H9 (cell line): ENCODE data around the gene ARGFX. TPM values are rescaled to one million over a fixed set of nuclear protein-coding genes. Genes with fewer than 3 reads are reported as not detected.

Experiments used
- DNase-seq: peaks from one replicate; pipeline ENCODE4 v3.0.0-alpha.2; 2017
- H2AFZ ChIP-seq: one replicate; pipeline ENCODE4 v1.6.1; 2013; ENCODE audit warnings: mild to moderate bottlenecking, low read length, control low read depth, moderate library complexity
- H2AK5ac ChIP-seq: 2 replicates; pipeline ENCODE4 v1.6.1; 2013; ENCODE audit warnings: low read length, control low read depth, mixed read lengths; ENCODE audit not compliant: insufficient read length
- H2BK120ac ChIP-seq: one replicate; pipeline ENCODE4 v1.6.1; 2013; ENCODE audit warnings: low read depth, mild to moderate bottlenecking, low read length, control low read depth, inconsistent platforms; ENCODE audit not compliant: poor library complexity, severe bottlenecking
- H2BK12ac ChIP-seq: 2 replicates; pipeline ENCODE4 v1.6.1; 2013; ENCODE audit warnings: low read length, control low read depth, mixed read lengths, low read depth; ENCODE audit not compliant: insufficient read length
- H2BK15ac ChIP-seq: 2 replicates; pipeline ENCODE4 v1.6.1; 2013; ENCODE audit warnings: low read depth, low read length, control low read depth
- H2BK20ac ChIP-seq: one replicate; pipeline ENCODE4 v1.6.1; 2013; ENCODE audit warnings: low read depth, mild to moderate bottlenecking, low read length, control low read depth, inconsistent platforms; ENCODE audit not compliant: poor library complexity, severe bottlenecking
- H2BK5ac ChIP-seq: 2 replicates; pipeline ENCODE4 v1.6.1; 2013; ENCODE audit warnings: low read length, control low read depth, mixed read lengths; ENCODE audit not compliant: insufficient read length
- H3K14ac ChIP-seq: 2 replicates; pipeline ENCODE4 v1.6.1; 2013; ENCODE audit warnings: low read length, control low read depth; ENCODE audit not compliant: insufficient read depth
- H3K18ac ChIP-seq: 2 replicates; pipeline ENCODE4 v1.6.1; 2013; ENCODE audit warnings: low read depth, mild to moderate bottlenecking, mixed read lengths, low read length, control low read depth; ENCODE audit not compliant: insufficient read length
- H3K23ac ChIP-seq: 2 replicates; pipeline ENCODE4 v1.6.1; 2013; ENCODE audit warnings: low read length, control low read depth, mixed read lengths, low read depth; ENCODE audit not compliant: insufficient read length
- H3K23me2 ChIP-seq: 2 replicates; pipeline ENCODE4 v1.6.1; 2013; ENCODE audit warnings: low read depth, mild to moderate bottlenecking, mixed read lengths, low read length, control low read depth; ENCODE audit not compliant: insufficient read length, poor library complexity, severe bottlenecking
- H3K27ac ChIP-seq: 2 replicates; pipeline ENCODE4 v1.5.1; 2013; ENCODE audit warnings: low read length, control low read depth, mixed read lengths, low read depth; ENCODE audit not compliant: insufficient read length
- H3K27me3 ChIP-seq: 2 replicates; pipeline ENCODE4 v1.6.1; 2013; ENCODE audit warnings: low read length, control low read depth, inconsistent platforms; ENCODE audit not compliant: insufficient read depth
- H3K4ac ChIP-seq: 2 replicates; pipeline ENCODE4 v1.6.1; 2013; ENCODE audit warnings: low read depth, mild to moderate bottlenecking, control low read depth, inconsistent platforms, low read length, moderate library complexity
- H3K4me1 ChIP-seq: 2 replicates; pipeline ENCODE4 v1.6.1; 2013; ENCODE audit warnings: low read length, control low read depth, inconsistent platforms; ENCODE audit not compliant: insufficient read depth
- H3K4me2 ChIP-seq: 2 replicates; pipeline ENCODE4 v1.6.1; 2013; ENCODE audit warnings: low read length, control low read depth, mixed read lengths; ENCODE audit not compliant: insufficient read length, insufficient read depth
- H3K56ac ChIP-seq: 2 replicates; pipeline ENCODE4 v1.6.1; 2013; ENCODE audit warnings: low read depth, mild to moderate bottlenecking, mixed read lengths, low read length, control low read depth; ENCODE audit not compliant: insufficient read length
- H3K79me1 ChIP-seq: 2 replicates; pipeline ENCODE4 v1.6.1; 2013; ENCODE audit warnings: low read depth, mild to moderate bottlenecking, moderate library complexity, low read length, control low read depth, inconsistent platforms; ENCODE audit not compliant: insufficient read depth, poor library complexity, severe bottlenecking
- H3K79me2 ChIP-seq: 2 replicates; pipeline ENCODE4 v1.6.1; 2013; ENCODE audit warnings: low read length, control low read depth, inconsistent platforms; ENCODE audit not compliant: insufficient read depth
- H3K9ac ChIP-seq: 2 replicates; pipeline ENCODE4 v1.6.1; 2013; ENCODE audit warnings: low read length, control low read depth, mixed read lengths; ENCODE audit not compliant: insufficient read length; ENCODE audit errors: extremely low read depth
- H3K9me3 ChIP-seq: one replicate; pipeline ENCODE4 v1.6.1; 2013; ENCODE audit warnings: low read depth, low read length, inconsistent platforms; ENCODE audit not compliant: control insufficient read depth
- H3T11ph ChIP-seq: one replicate; pipeline ENCODE4 v1.6.1; 2013; ENCODE audit warnings: mild to moderate bottlenecking, low read length, control low read depth, inconsistent platforms
- H4K20me1 ChIP-seq: one replicate; pipeline ENCODE4 v1.6.1; 2013; ENCODE audit not compliant: control insufficient read depth, insufficient read length, insufficient read depth
- H4K5ac ChIP-seq: 2 replicates; pipeline ENCODE4 v1.6.1; 2013; ENCODE audit warnings: low read depth, mild to moderate bottlenecking, mixed read lengths, low read length, control low read depth; ENCODE audit not compliant: insufficient read length
- H4K8ac ChIP-seq: replicated peaks from 2 replicates; pipeline ENCODE4 v1.6.1; 2013; ENCODE audit warnings: low read length, control low read depth, mixed read lengths, low read depth; ENCODE audit not compliant: insufficient read length
- H4K91ac ChIP-seq: 2 replicates; pipeline ENCODE4 v1.6.1; 2013; ENCODE audit warnings: low read depth, mild to moderate bottlenecking, moderate library complexity, mixed read lengths, low read length, control low read depth; ENCODE audit not compliant: insufficient read length
- H3K27ac Mint-ChIP-seq, 3 experiments: 2 replicates in 2 of 3; 3 replicates in 1 of 3; pipeline ENCODE4 v1.8.0; 2020 to 2021; ENCODE audit warnings: mixed read lengths in 3 of 3, mild to moderate bottlenecking in 1 of 3, moderate library complexity in 1 of 3
- H3K27me3 Mint-ChIP-seq: 2 replicates; pipeline ENCODE4 v1.8.0; 2021; ENCODE audit warnings: low read depth, mild to moderate bottlenecking, moderate library complexity, mixed read lengths
- H3K36me3 Mint-ChIP-seq, 3 experiments: 2 replicates in 2 of 3; 3 replicates in 1 of 3; pipeline ENCODE4 v1.8.0; 2020 to 2021; ENCODE audit warnings: low read depth in 3 of 3, mixed read lengths in 3 of 3; ENCODE audit not compliant: insufficient read depth in 1 of 3
- H3K4me1 Mint-ChIP-seq, 2 experiments: 2 replicates each; pipeline ENCODE4 v1.8.0; 2020; ENCODE audit warnings: mixed read lengths in 2 of 2
- H3K4me3 Mint-ChIP-seq, 2 experiments: 2 replicates in 1 of 2; 3 replicates in 1 of 2; pipeline ENCODE4 v1.8.0; 2020 to 2021; ENCODE audit warnings: mild to moderate bottlenecking in 2 of 2, mixed read lengths in 2 of 2, moderate library complexity in 1 of 2
- H3K9me3 Mint-ChIP-seq, 2 experiments: 2 replicates in 1 of 2; 3 replicates in 1 of 2; pipeline ENCODE4 v1.8.0; 2020; ENCODE audit warnings: mild to moderate bottlenecking in 2 of 2, mixed read lengths in 2 of 2, moderate library complexity in 1 of 2
- WGBS: extraction: QIAGEN DNeasy Blood & Tissue Kit; methylation state at CpG from one replicate; pipeline ENCODE4 v1.1.7; 2013; ENCODE audit warnings: missing lambda C conversion rate, low lambda C conversion rate, mixed read lengths; ENCODE audit not compliant: insufficient read length; ENCODE audit errors: extremely low coverage; 5-methylcytosine and 5-hydroxymethylcytosine counted together
- total RNA-seq: library from RNA; stranded (reverse); gene quantifications from 2 replicates; pipeline ENCODE4 v1.2.1, GENCODE V29; 2021
- TF ChIP-seq, protein P1 (sequence below): fragments of 200-600 bp; sonication (generic); conservative IDR thresholded peaks from 3 replicates; pipeline ENCODE4 v1.8.0; 2021; ENCODE audit warnings: antibody characterized with exemption, mild to moderate bottlenecking

The ARGFX gene
- total RNA-seq, 1 experiment from 2014 or later: not detected

DNA sequence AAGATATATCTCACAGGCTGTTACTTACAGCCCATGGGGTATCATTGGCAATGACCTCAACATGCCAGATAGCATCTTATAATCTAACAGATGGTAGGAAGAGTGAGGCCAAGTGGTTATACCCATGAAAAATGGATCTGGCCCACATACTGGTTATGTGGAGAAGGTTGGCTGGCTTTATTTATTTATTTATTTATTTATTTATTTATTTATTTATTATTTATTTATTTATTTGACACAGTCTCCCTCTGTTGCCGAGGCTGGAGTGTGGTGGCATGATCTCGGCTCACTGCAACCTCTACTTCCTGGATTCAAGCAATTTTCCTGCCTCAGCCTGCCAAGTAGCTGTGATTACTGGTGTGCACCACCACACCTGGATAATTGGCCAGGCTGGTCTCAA is 37.0 kb downstream of the ARGFX start:
- H3K36me3 Mint-ChIP-seq: no peaks in the 10 kb centered on the region
- H3K56ac ChIP-seq: no peak overlapping the region
- no peaks in the 10 kb centered on the region for H3K23me2 ChIP-seq
- no peak overlapping the region for H2AFZ ChIP-seq
- H4K5ac ChIP-seq: no peak overlapping the region
- DNase-seq: no peak
- no peaks in the 10 kb centered on the region for H3K9me3 ChIP-seq
- H3K9me3 Mint-ChIP-seq: no peaks in the 10 kb centered on the region
- TF ChIP-seq, protein P1, sequence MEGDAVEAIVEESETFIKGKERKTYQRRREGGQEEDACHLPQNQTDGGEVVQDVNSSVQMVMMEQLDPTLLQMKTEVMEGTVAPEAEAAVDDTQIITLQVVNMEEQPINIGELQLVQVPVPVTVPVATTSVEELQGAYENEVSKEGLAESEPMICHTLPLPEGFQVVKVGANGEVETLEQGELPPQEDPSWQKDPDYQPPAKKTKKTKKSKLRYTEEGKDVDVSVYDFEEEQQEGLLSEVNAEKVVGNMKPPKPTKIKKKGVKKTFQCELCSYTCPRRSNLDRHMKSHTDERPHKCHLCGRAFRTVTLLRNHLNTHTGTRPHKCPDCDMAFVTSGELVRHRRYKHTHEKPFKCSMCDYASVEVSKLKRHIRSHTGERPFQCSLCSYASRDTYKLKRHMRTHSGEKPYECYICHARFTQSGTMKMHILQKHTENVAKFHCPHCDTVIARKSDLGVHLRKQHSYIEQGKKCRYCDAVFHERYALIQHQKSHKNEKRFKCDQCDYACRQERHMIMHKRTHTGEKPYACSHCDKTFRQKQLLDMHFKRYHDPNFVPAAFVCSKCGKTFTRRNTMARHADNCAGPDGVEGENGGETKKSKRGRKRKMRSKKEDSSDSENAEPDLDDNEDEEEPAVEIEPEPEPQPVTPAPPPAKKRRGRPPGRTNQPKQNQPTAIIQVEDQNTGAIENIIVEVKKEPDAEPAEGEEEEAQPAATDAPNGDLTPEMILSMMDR: no peak
- H3K27ac Mint-ChIP-seq: no peak overlapping the region
- H4K8ac ChIP-seq: no peak overlapping the region
- H3K27me3 Mint-ChIP-seq: no peaks in the 10 kb centered on the region
- H3K27me3 ChIP-seq: no peaks in the 10 kb centered on the region
- H3T11ph ChIP-seq: no peak overlapping the region
- H2BK120ac ChIP-seq: no peak overlapping the region
- no peak overlapping the region for H3K4me3 Mint-ChIP-seq
- no CpG with 5 or more reads among the region's 2 CpGs for WGBS
- H3K4me1 Mint-ChIP-seq: peaks cover 23 to 31% of the 10 kb centered on the region in 2 experiments
- no peaks in the 10 kb centered on the region for H4K20me1 ChIP-seq
- no peak overlapping the region for H2AK5ac ChIP-seq
- no peak overlapping the region for H3K4me2 ChIP-seq
- H3K9ac ChIP-seq: no peak overlapping the region
- no peak overlapping the region for H2BK5ac ChIP-seq
- H3K79me2 ChIP-seq: no peaks in the 10 kb centered on the region
- H2BK20ac ChIP-seq: no peak overlapping the region
- H2BK15ac ChIP-seq: no peak overlapping the region
- H2BK12ac ChIP-seq: no peak overlapping the region
- no peak overlapping the region for H3K27ac ChIP-seq
- H3K18ac ChIP-seq: no peak overlapping the region
- no peaks in the 10 kb centered on the region for H3K79me1 ChIP-seq
- H3K23ac ChIP-seq: no peak overlapping the region
- no peak overlapping the region for H3K14ac ChIP-seq
- no peak overlapping the region for H4K91ac ChIP-seq
- H3K4ac ChIP-seq: no peak overlapping the region
- H3K4me1 ChIP-seq: peaks cover 12% of the 10 kb centered on the region; the same call in 1 of the 2 replicates
